Measurements from ENCODE around the gene IGSF8.

Gene IGSF8

GRCh38 chr1:160144921-160145320 lies 46.5 kb upstream of the IGSF8 start (continued):
- TF ChIP-seq PBX3 (CRISPR knock-in tag; IDR thresholded peaks at IDR 0.05) (no peak), ZNF830 (tag by site-specific recombination; IDR thresholded peaks at IDR 0.05; ENCODE audit: low read depth) (no peak), ZBTB48 (tag by site-specific recombination; IDR thresholded peaks at IDR 0.05) (no peak), ZNF585B (tag by site-specific recombination; IDR thresholded peaks at IDR 0.05) (no peak), ZNF449 (tag by site-specific recombination; IDR thresholded peaks at IDR 0.05) (no peak), ZBTB10 (tag by site-specific recombination; IDR thresholded peaks at IDR 0.05) (no peak), ZNF571 (tag by site-specific recombination; IDR thresholded peaks at IDR 0.05) (no peak), REST (tag by site-specific recombination; IDR thresholded peaks at IDR 0.05) (no peak)

GRCh38 chr1:160143695-160144094 lies 45.3 kb upstream of the IGSF8 start:
- Histone ChIP-seq H3K4me3 (ENCODE audit: low read depth, low read length) (no peak overlapping the region), H3K4me1 (ENCODE audit: control insufficient read depth, insufficient read depth, low read length) (no peaks in the 10 kb centered on the region), H3K27ac (ENCODE audit: extremely low read depth, low read depth, low read length) (no peak overlapping the region), H3K9me3 (ENCODE audit: control insufficient read depth, insufficient read depth, low read depth, low read length) (no peaks in the 10 kb centered on the region), H3K36me3 (ENCODE audit: control insufficient read depth in 2 of 2, insufficient read depth in 1 of 2, low read length in 2 of 2) (no peaks in the 10 kb centered on the region)
- ChIA-PET CTCF (no interaction called here), POLR2A (no interaction called here)
- TF ChIP-seq BCL11A (tag by site-specific recombination; IDR thresholded peaks at IDR 0.05; ENCODE audit: low read depth), result no peak
- no peak for TF ChIP-seq KLF17 (tag by site-specific recombination; IDR thresholded peaks at IDR 0.05)
- no peak for TF ChIP-seq PATZ1 (tag by site-specific recombination; IDR thresholded peaks at IDR 0.05)
- TF ChIP-seq KLF8 (tag by site-specific recombination; IDR thresholded peaks at IDR 0.05), result no peak
- no peak for TF ChIP-seq SCRT1 (tag by site-specific recombination; IDR thresholded peaks at IDR 0.05; ENCODE audit: borderline replicate concordance)
- TF ChIP-seq ZNF704 (tag by site-specific recombination; IDR thresholded peaks at IDR 0.05), result no peak
- TF ChIP-seq ZNF623 (tag by site-specific recombination; IDR thresholded peaks at IDR 0.05), result no peak
- no peak for TF ChIP-seq ELK4 (IDR thresholded peaks at IDR 0.05; ENCODE audit: borderline replicate concordance, low read depth, low read length)
- no peak for TF ChIP-seq ZNF610 (tag by site-specific recombination; IDR thresholded peaks at IDR 0.05; ENCODE audit: borderline replicate concordance)
- TF ChIP-seq ZSCAN23 (tag by site-specific recombination; IDR thresholded peaks at IDR 0.05), result no peak
